A673 (cell line): Measurements from ENCODE around the gene FAAH2. TPM values are rescaled to one million over a fixed set of nuclear protein-coding genes. Genes with fewer than 3 reads are reported as not detected.

Source experiments
- BruUV-seq: library from RNA; stranded (reverse); fragments of 400-500 nt; replicated peaks from 2 replicates; lab custom pipeline; 2021; lab: Mats Ljungman, UMichigan
- CTCF ChIA-PET: fragments of 300-600 bp; sonication (Branson Sonifier 250); formaldehyde crosslinking; loops from one replicate; lab custom pipeline; 2022; ENCODE audit warnings: antibody characterized with exemption; lab: Charles Lee
- POLR2A ChIA-PET: fragments of 300-600 bp; sonication (Branson Sonifier 250); formaldehyde crosslinking; loops from one replicate; lab custom pipeline; 2022; ENCODE audit warnings: antibody characterized with exemption; ENCODE audit not compliant: low non-redundant PET; lab: Charles Lee
- DNase-seq: peaks from one replicate; pipeline ENCODE4 v3.0.0-alpha.2; 2015; ENCODE audit warnings: low spot score
- H3K27ac ChIP-seq: fragments of 200-600 bp; sonication (generic); 2 replicates; pipeline ENCODE4 v1.5.1; 2016; ENCODE audit warnings: mixed run types, low read depth, mild to moderate bottlenecking, mixed read lengths, antibody characterized with exemption, low read length; ENCODE audit not compliant: poor library complexity, severe bottlenecking
- H3K27me3 ChIP-seq: fragments of 200-600 bp; sonication (generic); replicated peaks from 2 replicates; pipeline ENCODE4 v1.6.1; 2017; ENCODE audit warnings: mixed run types, low read depth, mild to moderate bottlenecking, mixed read lengths, antibody characterized with exemption, low read length; ENCODE audit not compliant: insufficient read depth, poor library complexity
- H3K36me3 ChIP-seq: fragments of 200-600 bp; sonication (generic); 2 replicates; pipeline ENCODE4 v1.6.1; 2016; ENCODE audit warnings: mixed run types, mild to moderate bottlenecking, mixed read lengths, antibody characterized with exemption, low read length; ENCODE audit not compliant: insufficient read depth, poor library complexity, severe bottlenecking
- H3K4me1 ChIP-seq: fragments of 200-600 bp; sonication (generic); 2 replicates; pipeline ENCODE4 v1.6.1; 2017; ENCODE audit warnings: mixed run types, mild to moderate bottlenecking, mixed read lengths, antibody characterized with exemption, low read length; ENCODE audit not compliant: insufficient read depth, poor library complexity, severe bottlenecking
- H3K4me3 ChIP-seq: fragments of 200-600 bp; sonication (generic); 2 replicates; pipeline ENCODE4 v1.5.1; 2016; ENCODE audit warnings: low read depth, mixed run types, mild to moderate bottlenecking, mixed read lengths, low read length; ENCODE audit not compliant: poor library complexity, severe bottlenecking
- H3K9me3 ChIP-seq: fragments of 200-600 bp; sonication (generic); 2 replicates; pipeline ENCODE4 v1.6.1; 2016; ENCODE audit warnings: mixed run types, low read depth, mild to moderate bottlenecking, mixed read lengths, antibody characterized with exemption, low read length; ENCODE audit not compliant: poor library complexity, severe bottlenecking
- CTCF ChIP-seq: fragments of 300-800, 200-600 bp; sonication (generic); conservative IDR thresholded peaks from 2 replicates; pipeline ENCODE4 v1.5.1; 2017; ENCODE audit warnings: low read depth, mild to moderate bottlenecking, antibody characterized with exemption, low read length, moderate library complexity, mixed read lengths
- EZH2 ChIP-seq: fragments of 200-600 bp; sonication (generic); IDR thresholded peaks from 2 replicates; pipeline ENCODE4 v1.6.1; 2017; ENCODE audit warnings: borderline replicate concordance, low read depth, mild to moderate bottlenecking, mixed read lengths, antibody characterized with exemption, low read length; ENCODE audit not compliant: poor library complexity, severe bottlenecking
- intact Hi-C: fragments of 100-400 bp; cut with micrococcal nuclease; formaldehyde crosslinking; loops from one replicate; pipeline ENCODE4 v1.10.0; 2022; ENCODE audit not compliant: unreplicated experiment
- total RNA-seq: library from RNA; stranded (reverse); gene quantifications from 2 replicates; pipeline ENCODE4 v1.2.3, GENCODE V29; 2021

FAAH2 gene
- total RNA-seq, 1 experiment from 2014 or later = 0.24 TPM

GRCh38 chrX:57265126-57265525, 21.4 kb upstream of the FAAH2 start:
- no peaks in the 10 kb centered on the region for H3K4me1 ChIP-seq
- H3K36me3 ChIP-seq = no peaks in the 10 kb centered on the region
- CTCF ChIA-PET = no interaction called here
- no peak overlapping the region for H3K4me3 ChIP-seq
- no peaks in the 10 kb centered on the region for H3K27me3 ChIP-seq
- no peak for DNase-seq
- BruUV-seq = no TSS peak
- TF ChIP-seq EZH2 (no peak), CTCF (no peak)
- peaks cover 5% of the 10 kb centered on the region for H3K9me3 ChIP-seq
- POLR2A ChIA-PET = no interaction called here
- intact Hi-C loops = no loop called here
- H3K27ac ChIP-seq = no peak overlapping the region

- DNase-seq = no peak
- Histone ChIP-seq H3K4me1 (no peaks in the 10 kb centered on the region), H3K36me3 (no peaks in the 10 kb centered on the region), H3K27ac (no peak overlapping the region), H3K27me3 (no peaks in the 10 kb centered on the region), H3K9me3 (peaks cover 12% of the 10 kb centered on the region), H3K4me3 (no peak overlapping the region)
- ChIA-PET CTCF (no interaction called here), POLR2A (no interaction called here)
- TF ChIP-seq CTCF (no peak), EZH2 (no peak)
- no TSS peak for BruUV-seq
- intact Hi-C loops = no loop called here
Measured at GRCh38 chrX:57266275-57266674, 20.2 kb upstream of the FAAH2 start.

- intact Hi-C loops = no loop called here
- no peaks in the 10 kb centered on the region for H3K4me1 ChIP-seq
- H3K4me3 ChIP-seq = no peak overlapping the region
- DNase-seq = no peak
- TF ChIP-seq CTCF (no peak), EZH2 (no peak)
- ChIA-PET POLR2A (no interaction called here), CTCF (no interaction called here)
- no peak overlapping the region for H3K27ac ChIP-seq
- no peaks in the 10 kb centered on the region for H3K36me3 ChIP-seq
- H3K9me3 ChIP-seq = peaks cover 13% of the 10 kb centered on the region
- BruUV-seq = no TSS peak
- H3K27me3 ChIP-seq = no peaks in the 10 kb centered on the region
Measured at GRCh38 chrX:57266871-57267270, 19.6 kb upstream of the FAAH2 start.
